Germinal center (tissue), 1 donor: Measurements from ENCODE around the gene HOXC6.

Source experiments
- DNase-seq: peaks from one replicate; pipeline ENCODE4 v3.0.0; 2012; ENCODE audit warnings: mixed read lengths, low spot score

The HOXC6 gene

GRCh38 chr12:54015018-54015931 is 13.0 kb upstream of the HOXC6 start:
- DNase-seq = no peak

GRCh38 chr12:54016051-54016450 is 12.2 kb upstream of the HOXC6 start:
- DNase-seq = no peak

GRCh38 chr12:54016478-54016964 is 11.7 kb upstream of the HOXC6 start:
- no peak for DNase-seq

GRCh38 chr12:54017027-54017788 is 11.0 kb upstream of the HOXC6 start:
- DNase-seq = no peak

- peak; percentile 97 for DNase-seq
These were observed 10.3 kb upstream of the HOXC6 start for GRCh38 chr12:54017878-54018467.

- DNase-seq = no peak
These were observed 9.7 kb upstream of the HOXC6 start for GRCh38 chr12:54018468-54018984.

- no peak for DNase-seq
These were observed 9.0 kb upstream of the HOXC6 start for GRCh38 chr12:54019091-54019811.

- no peak for DNase-seq
These were observed 8.2 kb upstream of the HOXC6 start for GRCh38 chr12:54019924-54020590.

- DNase-seq = no peak
These were observed 7.4 kb upstream of the HOXC6 start for GRCh38 chr12:54020591-54021405.

GRCh38 chr12:54021432-54022013 is 6.7 kb upstream of the HOXC6 start:
- DNase-seq = no peak

GRCh38 chr12:54022960-54023884 is 5.0 kb upstream of the HOXC6 start:
- DNase-seq = no peak

GRCh38 chr12:54024127-54024526 is 4.1 kb upstream of the HOXC6 start:
- no peak for DNase-seq

- DNase-seq = no peak
These were observed 3.5 kb upstream of the HOXC6 start for GRCh38 chr12:54024581-54025305.

GRCh38 chr12:54025499-54026405 is 2.5 kb upstream of the HOXC6 start:
- no peak for DNase-seq

- DNase-seq = no peak
These were observed 1.4 kb upstream of the HOXC6 start for GRCh38 chr12:54026640-54027441.

GRCh38 chr12:54027442-54027786 is 826 bp upstream of the HOXC6 start:
- no peak for DNase-seq
